Activated CD8-positive, alpha-beta memory T cell treated with anti-CD3 and anti-CD28 coated beads, Interleukin-2, amount 50 U/mL, for 1 hour (primary cell): ENCODE results near the gene PPP4R3B.

Experiments used
- DNase-seq: peaks from one replicate; pipeline ENCODE4 v3.0.0-alpha.2; 2020; ENCODE audit errors: extremely low read depth

PPP4R3B gene

GRCh38 chr2:55518841-55519165, 98.6 kb downstream of the PPP4R3B start:
- DNase-seq = no peak

GRCh38 chr2:55511508-55512124, 105.8 kb downstream of the PPP4R3B start:
- DNase-seq = no peak

- no peak for DNase-seq
Measured at GRCh38 chr2:55502590-55503141, 114.8 kb downstream of the PPP4R3B start.

GRCh38 chr2:55500025-55500424, 117.4 kb downstream of the PPP4R3B start:
- DNase-seq = no peak

GRCh38 chr2:55498582-55498981, 118.8 kb downstream of the PPP4R3B start:
- no peak for DNase-seq
